LNCAP (cell line): ENCODE measurements around the gene COPS9.
A peak's percentile ranks its signal among the peaks of the same experiment; 100 is the strongest.

Experiments
- TF ChIP-seq, protein P1 (sequence below): fragments of 450-650 bp; IDR thresholded peaks from 2 replicates; pipeline ENCODE4 v1.5.1; 2017; ENCODE audit warnings: mild to moderate bottlenecking

COPS9 gene

DNA sequence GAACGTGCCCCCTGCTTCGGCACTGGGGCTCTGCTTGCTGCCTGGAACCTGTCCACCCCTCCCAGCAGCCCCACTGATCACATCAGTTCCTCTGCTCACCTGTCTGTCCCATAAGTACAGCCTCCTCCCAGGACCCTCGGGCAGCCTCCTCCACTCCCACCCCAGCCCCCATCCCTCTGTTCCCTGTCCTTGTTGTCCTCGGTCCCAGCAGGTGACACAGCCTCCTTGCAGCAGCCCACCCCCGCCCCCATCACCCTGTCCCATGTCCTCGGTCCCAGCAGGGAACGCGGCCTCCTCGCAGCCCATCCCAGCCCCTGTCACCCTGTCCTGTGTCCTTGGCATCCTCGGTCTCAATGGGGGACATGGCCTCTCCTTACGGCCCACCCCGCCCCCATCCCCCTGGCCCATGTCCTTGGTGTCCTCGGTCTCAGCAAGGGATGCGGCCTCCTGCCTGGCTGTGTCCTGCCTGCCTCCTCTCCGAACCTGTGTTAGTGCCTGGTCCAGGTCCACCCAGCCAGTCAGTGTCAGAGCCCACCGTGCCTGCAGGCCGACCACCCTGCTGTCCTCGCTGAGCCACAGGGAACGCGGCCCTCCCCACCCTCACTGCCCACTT is 8.7 kb upstream of the COPS9 start:
- TF ChIP-seq, protein P1, sequence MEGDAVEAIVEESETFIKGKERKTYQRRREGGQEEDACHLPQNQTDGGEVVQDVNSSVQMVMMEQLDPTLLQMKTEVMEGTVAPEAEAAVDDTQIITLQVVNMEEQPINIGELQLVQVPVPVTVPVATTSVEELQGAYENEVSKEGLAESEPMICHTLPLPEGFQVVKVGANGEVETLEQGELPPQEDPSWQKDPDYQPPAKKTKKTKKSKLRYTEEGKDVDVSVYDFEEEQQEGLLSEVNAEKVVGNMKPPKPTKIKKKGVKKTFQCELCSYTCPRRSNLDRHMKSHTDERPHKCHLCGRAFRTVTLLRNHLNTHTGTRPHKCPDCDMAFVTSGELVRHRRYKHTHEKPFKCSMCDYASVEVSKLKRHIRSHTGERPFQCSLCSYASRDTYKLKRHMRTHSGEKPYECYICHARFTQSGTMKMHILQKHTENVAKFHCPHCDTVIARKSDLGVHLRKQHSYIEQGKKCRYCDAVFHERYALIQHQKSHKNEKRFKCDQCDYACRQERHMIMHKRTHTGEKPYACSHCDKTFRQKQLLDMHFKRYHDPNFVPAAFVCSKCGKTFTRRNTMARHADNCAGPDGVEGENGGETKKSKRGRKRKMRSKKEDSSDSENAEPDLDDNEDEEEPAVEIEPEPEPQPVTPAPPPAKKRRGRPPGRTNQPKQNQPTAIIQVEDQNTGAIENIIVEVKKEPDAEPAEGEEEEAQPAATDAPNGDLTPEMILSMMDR, result no peak

DNA sequence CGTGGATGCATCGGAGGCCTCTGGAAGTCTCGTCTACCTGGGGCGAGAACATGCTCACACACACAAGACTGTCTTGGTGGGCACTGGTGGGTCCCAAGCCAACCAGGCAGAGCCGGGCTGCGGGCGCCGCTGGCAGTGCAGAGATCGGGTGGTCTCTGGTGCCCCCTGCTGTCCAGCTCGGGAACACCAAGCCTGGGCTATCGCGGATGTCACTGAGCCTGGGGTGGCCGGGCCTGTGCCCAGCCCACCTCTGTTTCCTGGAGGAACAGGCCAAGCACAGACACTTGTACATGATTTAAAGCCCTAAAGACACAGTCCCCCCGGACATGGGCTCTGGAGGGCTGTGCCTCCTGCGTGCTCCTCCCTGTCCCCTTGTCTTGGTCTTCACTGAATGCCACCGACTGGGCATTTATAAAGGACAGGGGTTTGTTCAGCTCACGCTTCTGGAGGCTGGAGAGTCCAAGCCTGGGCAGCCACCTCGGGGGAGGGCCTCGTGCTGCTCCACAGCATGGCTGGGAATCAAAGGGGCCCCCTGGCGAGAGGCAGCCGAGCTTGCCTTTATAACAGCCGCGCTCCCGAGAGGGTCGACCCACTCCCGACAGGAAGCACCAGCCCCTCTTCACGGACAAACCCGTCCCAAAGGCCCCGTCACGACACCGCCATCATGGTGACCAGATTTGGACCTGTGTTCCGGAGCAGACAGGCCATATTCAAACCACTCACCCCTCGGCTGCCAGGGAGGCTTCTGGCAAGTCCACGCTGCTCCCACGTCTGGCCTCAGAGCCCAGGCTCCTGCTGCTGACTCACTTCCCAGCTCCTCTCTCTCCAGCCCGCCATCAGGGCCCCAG is 7.9 kb upstream of the COPS9 start:
- TF ChIP-seq, protein P1, result peak; percentile 83

DNA sequence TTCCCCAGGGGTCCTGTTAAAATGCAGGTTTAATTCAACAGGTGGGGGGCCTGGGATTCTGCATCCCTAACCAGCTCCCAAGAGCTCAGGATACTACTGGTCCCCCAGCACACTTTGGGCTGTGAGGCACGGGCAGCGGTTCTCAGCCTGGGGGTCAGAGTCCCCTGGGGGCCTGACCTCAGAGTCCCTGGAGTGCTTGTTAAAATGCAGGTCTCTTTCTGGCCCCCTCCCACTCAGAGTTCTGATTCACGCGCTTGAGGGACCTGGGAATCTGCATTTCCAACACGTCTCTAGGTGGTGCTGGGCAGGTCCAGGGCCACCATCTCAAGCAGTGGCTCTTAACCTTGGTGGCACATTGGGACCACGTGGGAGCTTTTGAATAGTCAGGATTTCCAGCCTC is 7.2 kb upstream of the COPS9 start:
- TF ChIP-seq, protein P1, result no peak

DNA sequence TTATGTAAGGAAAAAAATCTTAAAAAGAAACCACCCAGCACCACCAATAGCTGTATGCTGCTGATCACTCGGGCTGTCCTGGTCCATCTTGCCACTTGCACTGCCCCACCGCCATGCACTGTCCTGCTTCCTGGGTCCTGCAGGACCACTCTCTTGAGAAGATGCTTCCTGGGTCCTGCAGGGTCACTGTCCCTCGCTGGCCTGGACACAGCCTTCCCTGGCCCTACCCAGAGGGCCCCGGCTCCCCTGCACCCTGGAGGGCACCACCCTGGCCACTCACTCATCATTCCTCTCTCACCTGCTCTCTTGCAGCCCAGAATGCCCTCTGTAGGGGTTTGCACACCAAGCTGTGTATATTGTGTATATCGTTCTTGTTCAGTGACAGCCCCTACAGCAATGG is 6.8 kb upstream of the COPS9 start:
- TF ChIP-seq, protein P1, result no peak

DNA sequence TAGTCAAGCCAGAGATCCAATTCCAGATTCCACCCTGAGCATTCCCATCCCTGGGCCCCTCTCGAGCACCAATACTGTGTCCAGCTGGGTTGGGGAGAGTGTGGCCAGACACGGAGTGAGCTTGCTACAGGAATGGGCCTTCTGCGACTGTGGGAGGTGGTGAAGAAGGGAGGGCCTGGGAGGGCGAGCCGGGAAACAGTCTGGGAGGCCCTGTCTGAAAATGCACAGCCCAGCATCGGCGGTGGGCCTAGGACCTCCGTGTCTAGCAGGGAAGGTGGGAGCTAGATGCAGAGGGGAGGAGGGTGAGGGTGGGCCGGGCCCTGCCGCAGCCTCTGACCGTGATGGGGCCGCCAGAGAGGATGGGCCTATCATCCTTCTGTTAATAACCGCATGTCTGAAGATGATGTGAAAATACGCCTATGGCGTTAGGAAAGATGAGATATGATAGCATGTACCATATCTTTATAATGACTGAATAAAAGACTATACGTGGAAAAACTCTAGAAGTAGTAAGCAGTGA is 6.2 kb upstream of the COPS9 start:
- TF ChIP-seq, protein P1, result no peak

DNA sequence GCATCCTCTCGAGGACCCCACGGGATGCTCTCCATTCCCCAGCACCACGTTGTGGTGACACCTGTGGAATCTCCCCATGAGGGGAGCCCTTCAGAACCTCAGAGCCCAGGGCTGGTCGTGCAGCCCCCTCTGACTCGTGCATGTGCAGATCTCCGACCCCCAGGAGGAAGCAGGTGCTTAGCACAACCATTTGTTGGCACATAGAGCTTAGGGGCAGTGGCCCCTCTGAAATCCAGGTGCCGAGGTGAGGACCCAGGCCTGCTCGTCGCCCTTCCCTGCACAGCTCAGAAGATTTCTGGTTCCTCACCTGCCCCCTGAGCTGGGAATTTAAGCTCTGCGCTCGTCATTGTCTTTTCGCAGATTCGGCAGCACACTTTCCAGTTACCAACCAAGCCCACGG is 5.6 kb upstream of the COPS9 start:
- TF ChIP-seq, protein P1, result no peak

DNA sequence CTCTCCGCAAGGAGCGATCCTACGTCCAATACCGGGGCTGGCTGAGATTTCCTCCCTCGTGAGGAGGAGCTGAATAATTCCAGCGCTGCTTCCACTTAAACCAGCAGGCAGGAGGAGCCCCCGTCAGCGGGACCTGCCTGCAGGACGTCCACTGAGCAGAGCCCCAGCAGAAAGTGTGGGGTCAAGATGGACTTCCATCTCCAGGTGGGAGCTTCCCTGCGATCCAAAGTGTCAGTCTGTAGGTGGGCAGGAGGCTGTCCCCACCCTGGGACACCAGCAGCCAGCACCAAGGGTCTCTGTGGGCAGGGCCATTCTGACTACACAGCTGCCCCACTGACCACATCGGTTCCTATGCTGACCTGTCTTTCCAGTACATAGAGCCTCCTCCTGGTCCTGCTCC is 4.8 kb upstream of the COPS9 start:
- TF ChIP-seq, protein P1, result no peak
